HCT116 (cell line): ENCODE data around the gene SCML2. TPM values are rescaled to one million over a fixed set of nuclear protein-coding genes. Genes with fewer than 3 reads are reported as not detected.

ENCODE experiments used
- ATAC-seq: fragments of 200-7000 bp; cut with Tn5 transposase; 2 replicates; pipeline ENCODE4 v1.9.1; 2020; ENCODE audit warnings: mild to moderate bottlenecking, moderate library complexity
- BruUV-seq: library from RNA; stranded (reverse); fragments of 400-500 nt; replicated peaks from 2 replicates; lab custom pipeline; 2021; lab: Mats Ljungman, UMichigan
- CTCF ChIA-PET: fragments of 300-600 bp; sonication (Branson Sonifier 250); formaldehyde crosslinking; loops from one replicate; lab custom pipeline; 2021; ENCODE audit warnings: antibody characterized with exemption; lab: Charles Lee
- POLR2A ChIA-PET: fragments of 300-600, 350-600 bp; sonication (Branson Sonifier 250); formaldehyde crosslinking; loops from one replicate; lab custom pipeline; 2021; ENCODE audit warnings: antibody characterized with exemption; lab: Charles Lee
- RAD21 ChIA-PET, 2 experiments: fragments of 300-600 bp; sonication (Branson Sonifier 250); formaldehyde crosslinking; loops; one replicate each; lab custom pipeline; 2023; ENCODE audit warnings: low total read pairs in 2 of 2; ENCODE audit not compliant: uncharacterized antibody in 2 of 2, unreplicated experiment in 2 of 2, low non-redundant PET in 1 of 2; lab: Charles Lee
- DNase-seq: peaks from one replicate; pipeline ENCODE4 v3.0.0-alpha.2; 2010; ENCODE audit warnings: low read depth, low spot score
- H2AFZ ChIP-seq: fragments of 200-600 bp; shearing (Covaris generic), sonication (generic); 2 replicates; pipeline ENCODE4 v1.6.1; 2017; ENCODE audit warnings: low read depth, mixed run types, mixed read lengths, antibody characterized with exemption, low read length; ENCODE audit not compliant: poor library complexity, severe bottlenecking
- H3K27ac ChIP-seq: 2 replicates; pipeline ENCODE4 v1.5.1; 2012; ENCODE audit warnings: low read depth, low read length
- H3K27me3 ChIP-seq: fragments of 200-600 bp; sonication (generic); 2 replicates; pipeline ENCODE4 v1.6.1; 2016; ENCODE audit warnings: mixed run types, low read length, mixed read lengths; ENCODE audit not compliant: insufficient read depth
- H3K36me3 ChIP-seq, 2 experiments: fragments of 200-500 bp in 1 of 2; fragments of 200-600 bp in 1 of 2; sonication (Bioruptor generic) in 1 of 2; sonication (generic) in 1 of 2; 2 replicates each; pipeline versions ENCODE4 v1.5.1 to v1.6.1; 2014 to 2016; ENCODE audit warnings: low read length in 2 of 2, inconsistent platforms in 1 of 2, mixed read lengths in 1 of 2, mixed run types in 1 of 2; ENCODE audit not compliant: insufficient read depth in 2 of 2, control insufficient read depth in 1 of 2
- H3K4me1 ChIP-seq, 2 experiments: fragments of 200-600 bp in 1 of 2; sonication (generic) in 1 of 2; 2 replicates each; pipeline versions ENCODE4 v1.5.1 to v1.6.1; 2012 to 2017; ENCODE audit warnings: low read length in 2 of 2, inconsistent platforms in 1 of 2, mild to moderate bottlenecking in 1 of 2, mixed read lengths in 1 of 2, mixed run types in 1 of 2, moderate library complexity in 1 of 2; ENCODE audit not compliant: insufficient read depth in 2 of 2, control insufficient read depth in 1 of 2
- H3K4me2 ChIP-seq: fragments of 200-600 bp; sonication (generic); 2 replicates; pipeline ENCODE4 v1.6.1; 2017; ENCODE audit warnings: mixed run types, low read length, mixed read lengths
- H3K4me3 ChIP-seq, 2 experiments: fragments of 200-600 bp in 1 of 2; sonication (generic) in 1 of 2; replicated peaks in 1 of 2; 2 replicates each; pipeline ENCODE4 v1.5.1; 2011 to 2016; ENCODE audit warnings: low read length in 2 of 2, control low read depth in 1 of 2, low read depth in 1 of 2, mild to moderate bottlenecking in 1 of 2, mixed read lengths in 1 of 2, mixed run types in 1 of 2
- H3K79me2 ChIP-seq: fragments of 200-600 bp; sonication (generic); 2 replicates; pipeline ENCODE4 v1.6.1; 2017; ENCODE audit warnings: mild to moderate bottlenecking, mixed run types, low read length, moderate library complexity, mixed read lengths; ENCODE audit not compliant: insufficient read depth
- H3K9ac ChIP-seq: fragments of 200-600 bp; sonication (generic); 2 replicates; pipeline ENCODE4 v1.6.1; 2016; ENCODE audit warnings: low read length, mixed read lengths
- H3K9me2 ChIP-seq: fragments of 200-600 bp; sonication (generic), shearing (Covaris generic); 2 replicates; pipeline ENCODE4 v1.6.1; 2017; ENCODE audit warnings: mixed run types, mild to moderate bottlenecking, moderate library complexity; ENCODE audit not compliant: insufficient read depth
- H3K9me3 ChIP-seq, 2 experiments: fragments of 200-500 bp in 1 of 2; fragments of 200-600 bp in 1 of 2; sonication (Bioruptor generic) in 1 of 2; sonication (generic) in 1 of 2; 2 replicates each; pipeline ENCODE4 v1.6.1; 2014 to 2017; ENCODE audit warnings: low read length in 2 of 2, mixed read lengths in 2 of 2, inconsistent platforms in 1 of 2, low read depth in 1 of 2, mild to moderate bottlenecking in 1 of 2, mixed run types in 1 of 2, moderate library complexity in 1 of 2; ENCODE audit not compliant: control insufficient read depth in 1 of 2, insufficient read depth in 1 of 2
- H4K20me1 ChIP-seq: fragments of 200-600 bp; sonication (generic), shearing (Covaris generic); 2 replicates; pipeline ENCODE4 v1.6.1; 2017; ENCODE audit warnings: mixed run types, mild to moderate bottlenecking, moderate library complexity; ENCODE audit not compliant: insufficient read depth
- CBX3 ChIP-seq: IDR thresholded peaks from 2 replicates; pipeline ENCODE4 v1.6.1; 2012; ENCODE audit warnings: low read depth
- RAD21 ChIP-seq: IDR thresholded peaks from 2 replicates; pipeline ENCODE4 v1.6.1; 2012; ENCODE audit warnings: low read depth, mild to moderate bottlenecking
- SP1 ChIP-seq: IDR thresholded peaks from 2 replicates; pipeline ENCODE4 v1.6.1; 2012; ENCODE audit warnings: low read depth
- YY1 ChIP-seq: IDR thresholded peaks from 2 replicates; pipeline ENCODE4 v1.6.1; 2011; ENCODE audit warnings: low read length, low read depth, moderate library complexity, mild to moderate bottlenecking; ENCODE audit not compliant: insufficient replicate concordance; ENCODE audit errors: extremely low read depth
- intact Hi-C: fragments of 100-400 bp; cut with micrococcal nuclease; formaldehyde crosslinking; loops from 2 replicates; pipeline ENCODE4 v1.10.0; 2022
- total RNA-seq: library from RNA; stranded (reverse); gene quantifications from one replicate; pipeline ENCODE4 v1.2.1, GENCODE V29; 2021; ENCODE audit not compliant: unreplicated experiment
- TF ChIP-seq, protein P1 (sequence below): IDR thresholded peaks from 2 replicates; pipeline ENCODE4 v1.6.1; 2012
- TF ChIP-seq, protein P2 (sequence below), 3 experiments: fragments of 200-600 bp in 1 of 3; sonication (generic) in 1 of 3; IDR thresholded peaks in 2 of 3; conservative IDR thresholded peaks in 1 of 3; 2 replicates each; pipeline ENCODE4 v1.5.1; 2012 to 2017; ENCODE audit warnings: low read depth in 2 of 3, low read length in 2 of 3, antibody characterized with exemption in 1 of 3, borderline replicate concordance in 1 of 3, control low read depth in 1 of 3, mild to moderate bottlenecking in 1 of 3, mixed read lengths in 1 of 3, mixed run types in 1 of 3, moderate library complexity in 1 of 3; ENCODE audit not compliant: insufficient read depth in 1 of 3
- TF ChIP-seq, protein P3 (sequence below): IDR thresholded peaks from 2 replicates; pipeline ENCODE4 v1.6.1; 2012

Gene SCML2
- total RNA-seq, 1 experiment from 2014 or later: 5.2 TPM

DNA sequence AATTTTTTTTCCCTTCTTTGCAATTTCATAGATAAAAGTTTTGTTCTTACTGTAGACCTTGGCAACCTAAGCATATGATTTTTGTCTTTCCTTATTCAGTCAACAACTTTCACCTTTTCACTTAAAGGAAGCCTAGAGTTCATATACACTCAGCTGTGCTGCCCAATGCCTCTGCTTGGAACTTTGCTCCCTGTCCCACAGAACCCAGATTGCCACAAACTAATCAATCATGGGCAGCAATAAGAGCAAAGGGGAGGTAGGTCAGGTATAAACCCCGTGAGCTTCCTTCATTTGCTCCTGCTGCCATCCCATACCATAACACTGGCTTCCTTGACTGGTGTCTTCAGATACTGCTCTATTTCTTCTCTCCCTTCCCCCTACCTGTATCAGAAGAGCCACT, 82.8 kb downstream of the SCML2 start:
- intact Hi-C loops: no loop called here
- Histone ChIP-seq H2AFZ (no peak overlapping the region), H3K27me3 (no peaks in the 10 kb centered on the region), H4K20me1 (no peaks in the 10 kb centered on the region), H3K4me3 (no peak overlapping the region), H3K9me3 (no peaks in the 10 kb centered on the region), H3K36me3 (no peaks in the 10 kb centered on the region), H3K79me2 (no peaks in the 10 kb centered on the region), H3K27ac (no peak overlapping the region), H3K9me2 (no peaks in the 10 kb centered on the region), H3K9ac (no peak overlapping the region), H3K4me2 (no peak overlapping the region), H3K4me1 (no peaks in the 10 kb centered on the region)
- ChIA-PET RAD21 (no interaction called here), CTCF (no interaction called here), POLR2A (no interaction called here)
- DNase-seq (no peak), ATAC-seq (no peak)
- no TSS peak for BruUV-seq
- TF ChIP-seq, protein P1, sequence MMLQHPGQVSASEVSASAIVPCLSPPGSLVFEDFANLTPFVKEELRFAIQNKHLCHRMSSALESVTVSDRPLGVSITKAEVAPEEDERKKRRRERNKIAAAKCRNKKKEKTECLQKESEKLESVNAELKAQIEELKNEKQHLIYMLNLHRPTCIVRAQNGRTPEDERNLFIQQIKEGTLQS: no peak
- TF ChIP-seq RAD21: no peak
- TF ChIP-seq YY1: no peak

DNA sequence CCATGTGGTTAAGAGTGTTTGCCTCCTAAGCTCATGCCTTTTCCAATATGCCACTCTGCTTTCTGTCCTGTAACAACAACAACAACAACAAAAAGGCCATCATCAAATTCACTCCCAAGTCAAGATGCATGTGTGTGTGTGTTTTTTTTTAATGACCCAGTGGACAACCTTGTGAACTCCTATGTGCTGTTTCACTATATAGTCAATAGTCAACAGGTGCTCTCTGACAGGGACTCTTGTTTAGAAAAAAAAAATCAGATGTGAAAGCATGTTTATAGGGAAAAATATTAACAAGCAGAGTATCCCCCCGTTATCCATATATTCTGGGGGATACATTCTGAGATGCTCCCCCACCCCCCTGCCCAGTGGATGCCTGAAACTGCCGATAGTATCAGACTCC, 83.2 kb downstream of the SCML2 start:
- ChIA-PET POLR2A (no interaction called here), CTCF (no interaction called here), RAD21 (no interaction called here)
- no peaks in the 10 kb centered on the region for H3K27me3 ChIP-seq
- intact Hi-C loops: no loop called here
- no TSS peak for BruUV-seq
- DNase-seq: no peak
- TF ChIP-seq, protein P2, sequence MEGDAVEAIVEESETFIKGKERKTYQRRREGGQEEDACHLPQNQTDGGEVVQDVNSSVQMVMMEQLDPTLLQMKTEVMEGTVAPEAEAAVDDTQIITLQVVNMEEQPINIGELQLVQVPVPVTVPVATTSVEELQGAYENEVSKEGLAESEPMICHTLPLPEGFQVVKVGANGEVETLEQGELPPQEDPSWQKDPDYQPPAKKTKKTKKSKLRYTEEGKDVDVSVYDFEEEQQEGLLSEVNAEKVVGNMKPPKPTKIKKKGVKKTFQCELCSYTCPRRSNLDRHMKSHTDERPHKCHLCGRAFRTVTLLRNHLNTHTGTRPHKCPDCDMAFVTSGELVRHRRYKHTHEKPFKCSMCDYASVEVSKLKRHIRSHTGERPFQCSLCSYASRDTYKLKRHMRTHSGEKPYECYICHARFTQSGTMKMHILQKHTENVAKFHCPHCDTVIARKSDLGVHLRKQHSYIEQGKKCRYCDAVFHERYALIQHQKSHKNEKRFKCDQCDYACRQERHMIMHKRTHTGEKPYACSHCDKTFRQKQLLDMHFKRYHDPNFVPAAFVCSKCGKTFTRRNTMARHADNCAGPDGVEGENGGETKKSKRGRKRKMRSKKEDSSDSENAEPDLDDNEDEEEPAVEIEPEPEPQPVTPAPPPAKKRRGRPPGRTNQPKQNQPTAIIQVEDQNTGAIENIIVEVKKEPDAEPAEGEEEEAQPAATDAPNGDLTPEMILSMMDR (IDR thresholded peaks at IDR 0.05 in 2 of 3, conservative IDR thresholded peaks at IDR 0.05 in 1 of 3; ENCODE audit: borderline replicate concordance in 1 of 3, insufficient read depth in 1 of 3, low read depth in 2 of 3, low read length in 2 of 3): no peak
- TF ChIP-seq SP1: no peak
- TF ChIP-seq, protein P3, sequence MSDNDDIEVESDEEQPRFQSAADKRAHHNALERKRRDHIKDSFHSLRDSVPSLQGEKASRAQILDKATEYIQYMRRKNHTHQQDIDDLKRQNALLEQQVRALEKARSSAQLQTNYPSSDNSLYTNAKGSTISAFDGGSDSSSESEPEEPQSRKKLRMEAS: no peak
- no peak for TF ChIP-seq RAD21
- TF ChIP-seq CBX3: no peak
- H3K36me3 ChIP-seq: no peaks in the 10 kb centered on the region
- H3K9me2 ChIP-seq: no peaks in the 10 kb centered on the region
- H4K20me1 ChIP-seq: no peaks in the 10 kb centered on the region
- H3K9ac ChIP-seq: no peak overlapping the region
- H2AFZ ChIP-seq: no peak overlapping the region
- H3K4me1 ChIP-seq: no peaks in the 10 kb centered on the region
- ATAC-seq: no peak
- H3K4me2 ChIP-seq: no peak overlapping the region
- H3K27ac ChIP-seq: no peak overlapping the region
- H3K4me3 ChIP-seq: no peak overlapping the region
- H3K79me2 ChIP-seq: no peaks in the 10 kb centered on the region
- no peaks in the 10 kb centered on the region for H3K9me3 ChIP-seq
